PFSK-1 (cell line): ENCODE results near the gene INSYN1.

Experiments used
- FOXP2 ChIP-seq: optimal IDR thresholded peaks from 2 replicates; pipeline ENCODE3; 2011; ENCODE audit warnings: borderline replicate concordance, control low read depth, inconsistent platforms; ENCODE audit not compliant: insufficient read depth; ENCODE audit errors: extremely low read length, extremely low read depth
- POLR2AphosphoS5 ChIP-seq: IDR thresholded peaks from 2 replicates; pipeline ENCODE4 v1.6.1; 2012; ENCODE audit warnings: low read depth, mild to moderate bottlenecking, control low read depth, low read length, moderate library complexity
- SIN3A ChIP-seq: IDR thresholded peaks from 2 replicates; pipeline ENCODE4 v1.6.1; 2012; ENCODE audit warnings: mild to moderate bottlenecking, low read length, moderate library complexity, borderline replicate concordance; ENCODE audit not compliant: insufficient read depth
- TAF1 ChIP-seq: IDR thresholded peaks from 2 replicates; pipeline ENCODE4 v1.6.1; 2012; ENCODE audit warnings: low read length, control low read depth, borderline replicate concordance; ENCODE audit not compliant: insufficient read depth
- TF ChIP-seq, protein P1 (sequence below), 2 experiments: IDR thresholded peaks; 2 replicates each; pipeline versions ENCODE4 v1.6.1 to v1.8.0; 2011 to 2012; ENCODE audit warnings: low read depth in 2 of 2, low read length in 2 of 2, control low read depth in 1 of 2, inconsistent platforms in 1 of 2, mild to moderate bottlenecking in 1 of 2, moderate library complexity in 1 of 2; ENCODE audit not compliant: insufficient read depth in 1 of 2

INSYN1 gene

DNA sequence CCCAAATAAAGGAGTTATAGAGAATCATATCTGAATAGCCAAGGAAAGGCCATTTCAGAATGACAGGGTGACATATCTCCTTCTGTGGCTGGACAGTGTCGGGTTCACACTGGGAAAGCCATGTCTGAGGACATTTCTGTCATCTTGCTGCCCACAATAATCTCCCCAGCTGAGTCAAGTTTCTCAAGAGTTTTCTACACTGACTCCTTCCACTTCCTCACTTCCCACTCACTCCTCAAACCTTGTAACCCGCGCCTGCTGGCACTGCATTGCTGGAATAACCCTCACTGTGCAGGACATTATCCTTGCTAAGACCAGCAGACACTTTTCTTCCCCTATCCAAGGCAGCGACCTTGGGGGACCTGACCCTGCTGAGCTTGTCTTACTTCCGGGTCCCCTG is 5.3 kb upstream of the INSYN1 start:
- TF ChIP-seq TAF1 (no peak), SIN3A (no peak), POLR2AphosphoS5 (no peak), FOXP2 (no peak)
- TF ChIP-seq, protein P1, sequence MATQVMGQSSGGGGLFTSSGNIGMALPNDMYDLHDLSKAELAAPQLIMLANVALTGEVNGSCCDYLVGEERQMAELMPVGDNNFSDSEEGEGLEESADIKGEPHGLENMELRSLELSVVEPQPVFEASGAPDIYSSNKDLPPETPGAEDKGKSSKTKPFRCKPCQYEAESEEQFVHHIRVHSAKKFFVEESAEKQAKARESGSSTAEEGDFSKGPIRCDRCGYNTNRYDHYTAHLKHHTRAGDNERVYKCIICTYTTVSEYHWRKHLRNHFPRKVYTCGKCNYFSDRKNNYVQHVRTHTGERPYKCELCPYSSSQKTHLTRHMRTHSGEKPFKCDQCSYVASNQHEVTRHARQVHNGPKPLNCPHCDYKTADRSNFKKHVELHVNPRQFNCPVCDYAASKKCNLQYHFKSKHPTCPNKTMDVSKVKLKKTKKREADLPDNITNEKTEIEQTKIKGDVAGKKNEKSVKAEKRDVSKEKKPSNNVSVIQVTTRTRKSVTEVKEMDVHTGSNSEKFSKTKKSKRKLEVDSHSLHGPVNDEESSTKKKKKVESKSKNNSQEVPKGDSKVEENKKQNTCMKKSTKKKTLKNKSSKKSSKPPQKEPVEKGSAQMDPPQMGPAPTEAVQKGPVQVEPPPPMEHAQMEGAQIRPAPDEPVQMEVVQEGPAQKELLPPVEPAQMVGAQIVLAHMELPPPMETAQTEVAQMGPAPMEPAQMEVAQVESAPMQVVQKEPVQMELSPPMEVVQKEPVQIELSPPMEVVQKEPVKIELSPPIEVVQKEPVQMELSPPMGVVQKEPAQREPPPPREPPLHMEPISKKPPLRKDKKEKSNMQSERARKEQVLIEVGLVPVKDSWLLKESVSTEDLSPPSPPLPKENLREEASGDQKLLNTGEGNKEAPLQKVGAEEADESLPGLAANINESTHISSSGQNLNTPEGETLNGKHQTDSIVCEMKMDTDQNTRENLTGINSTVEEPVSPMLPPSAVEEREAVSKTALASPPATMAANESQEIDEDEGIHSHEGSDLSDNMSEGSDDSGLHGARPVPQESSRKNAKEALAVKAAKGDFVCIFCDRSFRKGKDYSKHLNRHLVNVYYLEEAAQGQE (IDR thresholded peaks at IDR 0.05; ENCODE audit: insufficient read depth in 1 of 2, low read depth in 2 of 2, low read length in 2 of 2), result no peak

DNA sequence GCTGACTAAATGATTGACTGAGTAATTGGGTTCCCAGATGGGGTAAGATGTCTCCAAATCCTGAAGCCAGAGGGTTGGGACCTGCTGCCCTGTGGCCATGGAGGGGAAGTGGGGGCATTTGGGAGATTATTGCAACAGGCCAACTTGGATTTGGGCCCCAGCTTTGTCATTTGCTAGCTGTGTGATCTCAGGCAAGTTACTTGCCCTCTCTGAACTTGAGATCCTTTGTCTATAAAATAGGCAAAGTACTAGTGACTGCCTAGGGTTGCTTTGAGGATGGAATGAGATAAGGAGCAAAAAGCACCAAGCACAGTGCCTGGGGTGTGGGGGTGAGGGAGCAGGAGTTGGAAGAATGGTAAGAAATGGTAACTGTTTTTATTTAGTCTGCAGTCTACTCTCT is 4.4 kb upstream of the INSYN1 start:
- TF ChIP-seq, protein P1 (IDR thresholded peaks at IDR 0.05; ENCODE audit: insufficient read depth in 1 of 2, low read depth in 2 of 2, low read length in 2 of 2), result no peak
- TF ChIP-seq TAF1, result no peak
- no peak for TF ChIP-seq FOXP2
- TF ChIP-seq SIN3A, result no peak
- no peak for TF ChIP-seq POLR2AphosphoS5

DNA sequence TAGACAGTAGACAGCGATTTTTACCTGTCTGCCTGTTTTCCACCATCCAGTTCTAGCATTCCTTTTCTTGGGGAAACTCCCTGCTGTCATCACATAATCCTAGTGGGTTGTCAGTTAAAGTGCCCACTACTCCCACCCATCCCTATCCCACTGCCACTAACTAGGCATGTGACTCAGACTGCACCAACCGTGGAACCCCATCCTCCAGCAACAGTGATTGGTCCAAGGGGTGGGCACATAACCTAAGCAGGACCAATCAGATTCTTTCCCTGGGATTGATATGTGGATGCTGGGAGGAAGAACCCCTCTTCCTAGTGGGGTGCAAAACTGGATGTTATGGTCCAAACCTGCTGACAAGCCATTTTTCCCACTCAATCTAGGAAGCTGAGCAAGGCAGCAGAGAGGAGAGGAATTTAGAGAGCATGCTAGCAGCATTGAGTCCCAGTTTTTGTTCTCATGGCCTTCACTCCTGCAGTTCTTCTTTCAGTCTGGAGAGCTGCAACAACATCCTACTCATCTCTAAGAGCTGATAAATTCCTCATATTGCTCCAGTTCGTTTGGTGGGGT is 3.9 kb upstream of the INSYN1 start:
- no peak for TF ChIP-seq SIN3A
- no peak for TF ChIP-seq TAF1
- TF ChIP-seq, protein P1 (IDR thresholded peaks at IDR 0.05; ENCODE audit: insufficient read depth in 1 of 2, low read depth in 2 of 2, low read length in 2 of 2), result no peak
- TF ChIP-seq FOXP2, result no peak
- no peak for TF ChIP-seq POLR2AphosphoS5

DNA sequence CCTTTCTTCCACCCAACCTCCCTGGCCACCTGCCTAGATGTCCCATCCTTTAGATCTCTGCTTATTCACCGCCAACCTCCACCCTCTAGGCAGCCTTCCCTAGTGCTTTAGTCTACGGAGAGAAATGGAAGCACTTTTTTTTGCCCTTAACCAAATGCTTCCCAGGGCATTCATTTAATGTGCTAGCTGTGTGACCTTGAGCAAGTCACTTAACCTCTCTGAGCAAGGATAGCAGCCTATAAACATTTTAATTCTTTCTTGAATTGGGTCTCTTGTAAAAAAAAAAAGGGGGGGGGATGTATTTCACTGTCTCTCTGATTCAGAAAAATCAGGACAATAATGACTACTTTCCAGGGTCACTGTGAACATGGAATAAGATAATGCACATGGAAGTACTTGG is 3.2 kb upstream of the INSYN1 start:
- TF ChIP-seq, protein P1 (IDR thresholded peaks at IDR 0.05; ENCODE audit: insufficient read depth in 1 of 2, low read depth in 2 of 2, low read length in 2 of 2), result no peak
- TF ChIP-seq SIN3A (no peak), POLR2AphosphoS5 (no peak), FOXP2 (no peak), TAF1 (no peak)

DNA sequence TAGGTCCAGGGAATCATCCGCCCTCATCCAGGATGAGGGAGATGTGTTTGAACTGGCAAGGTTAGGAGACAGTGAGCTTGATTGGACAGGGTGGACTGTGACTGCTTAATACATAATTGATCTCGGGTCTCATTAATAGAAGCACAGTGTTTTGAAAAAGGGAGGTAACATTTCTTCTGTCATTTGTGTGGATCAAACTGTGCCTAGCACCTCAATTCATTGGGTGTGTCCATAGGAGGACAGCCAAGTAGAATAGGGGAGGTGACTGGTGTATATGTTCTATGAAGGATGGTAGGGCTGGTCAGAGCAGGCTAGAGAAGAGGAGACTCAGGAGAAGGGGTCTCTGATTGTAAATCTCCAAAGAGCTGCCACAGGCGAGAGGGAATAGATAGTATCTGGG is 2.8 kb upstream of the INSYN1 start:
- TF ChIP-seq TAF1, result no peak
- no peak for TF ChIP-seq FOXP2
- TF ChIP-seq, protein P1 (IDR thresholded peaks at IDR 0.05; ENCODE audit: insufficient read depth in 1 of 2, low read depth in 2 of 2, low read length in 2 of 2), result no peak
- no peak for TF ChIP-seq SIN3A
- no peak for TF ChIP-seq POLR2AphosphoS5
